Kidney (tissue), 14 donors: ENCODE data around the gene FIGNL2. TPM values are rescaled to one million over a fixed set of nuclear protein-coding genes. Genes with fewer than 3 reads are reported as not detected.
A peak's percentile ranks its signal among the peaks of the same experiment; 100 is the strongest.

ENCODE experiments used
- DNase-seq, 5 donors: peaks; one replicate each; pipeline ENCODE4 v3.0.0-alpha.2; 2013 to 2020
- FAIRE-seq: peaks from 2 replicates; lab custom pipeline; 2012; peaks lifted over from hg19 to GRCh38; lab: Jason Lieb, UNC
- H3K27ac ChIP-seq, 2 donors: one replicate each; pipeline ENCODE4 v1.7.0; 2013; ENCODE audit warnings: low read depth in 2 of 2, low read length in 2 of 2, inconsistent platforms in 1 of 2
- H3K27me3 ChIP-seq: one replicate; pipeline ENCODE4 v1.7.1; 2013; ENCODE audit warnings: low read length, inconsistent platforms; ENCODE audit not compliant: control insufficient read depth, insufficient read depth
- H3K36me3 ChIP-seq, 3 donors: one replicate each; pipeline versions ENCODE4 v1.7.0 to v1.7.1; 2013; ENCODE audit warnings: low read length in 3 of 3, control low read depth in 1 of 3, inconsistent platforms in 1 of 3; ENCODE audit not compliant: insufficient read depth in 3 of 3, control insufficient read depth in 2 of 3
- H3K4me1 ChIP-seq, 3 donors: one replicate each; pipeline versions ENCODE4 v1.7.0 to v1.7.1; 2013; ENCODE audit warnings: low read length in 3 of 3, inconsistent platforms in 1 of 3, low read depth in 1 of 3; ENCODE audit not compliant: control insufficient read depth in 2 of 3, insufficient read depth in 2 of 3
- H3K4me3 ChIP-seq, 3 donors: one replicate each; pipeline versions ENCODE4 v1.7.0 to v1.8.1; 2013; ENCODE audit warnings: low read length in 3 of 3, control low read depth in 1 of 3, inconsistent platforms in 1 of 3
- H3K9ac ChIP-seq, 3 donors: one replicate each; pipeline versions ENCODE4 v1.7.0 to v1.7.1; 2013; ENCODE audit warnings: low read length in 3 of 3, control low read depth in 1 of 3, inconsistent platforms in 1 of 3
- H3K9me3 ChIP-seq, 3 donors: one replicate each; pipeline versions ENCODE4 v1.7.0 to v1.7.1; 2013; ENCODE audit warnings: low read length in 3 of 3, control low read depth in 1 of 3, inconsistent platforms in 1 of 3; ENCODE audit not compliant: control insufficient read depth in 2 of 3, insufficient read depth in 1 of 3
- intact Hi-C: fragments of 100-400 bp; cut with DNase I; formaldehyde crosslinking; loops from one replicate; pipeline ENCODE4 v1.11.1; 2022
- polyA plus RNA-seq: library from polyadenylated mRNA; stranded (reverse); fragments of 350-450 nt; fragmentation: Illumina TruSeq; extraction: RNeasy Lipid Tissue Mini Kit (QIAGEN cat#74804); gene quantifications from one replicate; pipeline ENCODE4 v1.2.3, GENCODE V29; 2014; ENCODE audit warnings: low read depth, low replicate concordance; ENCODE audit not compliant: insufficient read depth
- total RNA-seq: library from RNA; stranded (reverse); fragmentation: NEBNext Ultra II Directional; extraction: Animal tissue kit (Norgen Biotek cat#: 25700); gene quantifications from one replicate; pipeline ENCODE4 v1.2.1, GENCODE V29; 2021
- TF ChIP-seq, protein P1 (sequence below): IDR thresholded peaks from 3 replicates; pipeline ENCODE4 v1.5.1; 2012; ENCODE audit warnings: mild to moderate bottlenecking, moderate library complexity, borderline replicate concordance; ENCODE audit not compliant: insufficient read depth; ENCODE audit errors: extremely low read depth
- donor health status: control.
- donor health status: control.
- donor health status: control.
- donor health status: control.
- donor health status: control.
- donor health status: DM: yes; HTN: yes; CAD: no.
- donor health status: Normal renal cell carcinoma (clear cell type).

FIGNL2 gene
- total and polyA plus RNA-seq, 2 donors from 2014 or later: 3.1 to 6.1 TPM

DNA sequence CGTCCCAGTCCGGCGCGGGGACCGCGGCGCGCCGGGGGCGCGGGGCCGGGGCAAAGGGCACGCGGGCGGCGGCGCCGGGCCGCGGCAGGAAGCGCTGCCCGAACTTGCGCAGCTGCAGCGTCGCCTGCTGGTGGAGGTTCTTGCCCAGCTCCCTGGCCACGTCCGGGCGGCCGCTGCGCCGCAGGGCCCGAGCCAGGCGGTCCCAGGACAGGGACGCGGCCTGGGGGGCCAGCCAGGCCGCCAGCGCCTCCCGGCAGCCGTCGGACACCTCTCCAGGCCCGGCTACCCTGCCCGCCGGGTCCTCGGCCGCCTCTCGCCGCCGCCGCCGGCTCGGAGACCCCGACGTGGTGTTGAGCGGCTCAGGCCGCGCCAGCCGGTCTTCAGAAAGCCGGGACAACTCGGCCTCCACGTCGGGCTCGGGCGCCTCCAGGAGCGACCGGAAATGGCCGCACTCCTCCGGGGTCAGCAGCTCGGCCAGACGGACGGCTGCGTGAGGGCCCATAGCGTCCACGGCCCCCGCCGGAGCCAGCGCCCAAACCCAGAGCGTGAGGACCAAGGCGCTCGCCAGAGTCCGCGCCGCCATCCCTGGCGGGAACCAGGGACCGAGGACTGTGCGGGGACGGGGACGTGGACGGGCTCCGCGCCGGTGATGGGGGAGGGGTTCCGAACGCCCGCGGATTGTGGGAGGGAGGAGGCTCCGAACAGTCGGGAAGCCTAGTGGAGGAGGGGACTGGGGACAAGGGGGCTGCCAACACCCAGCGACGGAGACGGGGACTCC, 34.0 kb downstream of the FIGNL2 start:
- peak overlapping the region in 1 of 3 donors; percentile 65 for H3K9ac ChIP-seq
- no peaks in the 10 kb centered on the region for H3K36me3 ChIP-seq
- FAIRE-seq: no peak
- peak overlapping the region; percentile 63 to 69 for H3K27ac ChIP-seq
- H3K9me3 ChIP-seq: no peaks in the 10 kb centered on the region
- DNase-seq: peak; percentile 82 to 92 (median 85)
- TF ChIP-seq, protein P1, sequence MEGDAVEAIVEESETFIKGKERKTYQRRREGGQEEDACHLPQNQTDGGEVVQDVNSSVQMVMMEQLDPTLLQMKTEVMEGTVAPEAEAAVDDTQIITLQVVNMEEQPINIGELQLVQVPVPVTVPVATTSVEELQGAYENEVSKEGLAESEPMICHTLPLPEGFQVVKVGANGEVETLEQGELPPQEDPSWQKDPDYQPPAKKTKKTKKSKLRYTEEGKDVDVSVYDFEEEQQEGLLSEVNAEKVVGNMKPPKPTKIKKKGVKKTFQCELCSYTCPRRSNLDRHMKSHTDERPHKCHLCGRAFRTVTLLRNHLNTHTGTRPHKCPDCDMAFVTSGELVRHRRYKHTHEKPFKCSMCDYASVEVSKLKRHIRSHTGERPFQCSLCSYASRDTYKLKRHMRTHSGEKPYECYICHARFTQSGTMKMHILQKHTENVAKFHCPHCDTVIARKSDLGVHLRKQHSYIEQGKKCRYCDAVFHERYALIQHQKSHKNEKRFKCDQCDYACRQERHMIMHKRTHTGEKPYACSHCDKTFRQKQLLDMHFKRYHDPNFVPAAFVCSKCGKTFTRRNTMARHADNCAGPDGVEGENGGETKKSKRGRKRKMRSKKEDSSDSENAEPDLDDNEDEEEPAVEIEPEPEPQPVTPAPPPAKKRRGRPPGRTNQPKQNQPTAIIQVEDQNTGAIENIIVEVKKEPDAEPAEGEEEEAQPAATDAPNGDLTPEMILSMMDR: peak; percentile 67
- peaks cover 0 to 2% (median 0%) of the 10 kb centered on the region in 3 donors for H3K4me1 ChIP-seq
- H3K4me3 ChIP-seq: peak overlapping the region; percentile 4 to 50 (median 35)
- intact Hi-C loops: no loop called here
- no peaks in the 10 kb centered on the region for H3K27me3 ChIP-seq

DNA sequence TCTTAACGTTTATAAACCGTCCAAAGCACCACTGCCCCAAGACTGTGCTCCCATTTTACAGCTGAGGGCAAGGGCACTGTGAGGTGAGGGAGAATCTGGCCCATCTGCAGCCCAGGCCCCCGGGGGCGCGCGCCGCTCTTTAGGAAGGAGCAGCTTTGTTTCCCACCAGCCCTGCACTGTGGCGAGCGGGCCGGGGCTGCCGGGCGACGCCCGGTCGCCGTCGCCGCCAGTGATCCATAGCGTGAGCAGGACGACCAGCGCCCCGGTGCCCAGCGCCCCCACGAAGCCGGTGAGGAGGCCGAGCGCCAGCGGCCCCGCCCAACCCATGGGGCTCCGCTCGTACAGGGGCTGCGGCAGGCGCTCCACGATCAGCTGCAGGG, 34.6 kb downstream of the FIGNL2 start:
- intact Hi-C loops: no loop called here

DNA sequence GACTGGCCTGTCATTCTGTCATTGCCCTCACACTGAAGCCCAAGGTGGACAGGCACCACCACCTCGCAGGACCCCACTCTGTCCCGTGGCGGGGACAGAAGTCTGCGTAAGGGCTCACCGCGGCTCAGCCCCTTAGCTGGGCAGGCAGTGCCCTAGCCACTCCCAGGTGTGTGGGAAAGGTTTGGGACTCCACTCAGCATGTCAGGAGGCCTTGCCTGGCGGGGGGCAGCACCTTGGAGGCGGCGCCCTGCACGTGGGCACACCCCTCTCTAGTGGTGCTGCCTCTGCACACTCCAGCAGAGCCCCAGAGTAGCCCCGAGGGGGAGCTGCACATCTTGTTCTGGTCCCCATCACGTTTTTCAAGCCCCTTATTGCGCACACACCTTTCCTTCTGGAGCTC, 35.6 kb downstream of the FIGNL2 start:
- H3K9ac ChIP-seq: no peak overlapping the region
- no peaks in the 10 kb centered on the region for H3K36me3 ChIP-seq
- H3K27me3 ChIP-seq: no peaks in the 10 kb centered on the region
- intact Hi-C loops: no loop called here
- no peaks in the 10 kb centered on the region for H3K9me3 ChIP-seq
- H3K27ac ChIP-seq: no peak overlapping the region
- TF ChIP-seq, protein P1: no peak
- DNase-seq (peak in 1 of 5 donors; percentile 41), FAIRE-seq (no peak)
- peaks cover 0 to 2% (median 0%) of the 10 kb centered on the region in 3 donors for H3K4me1 ChIP-seq
- H3K4me3 ChIP-seq: no peak overlapping the region

More for the DNA sequence above, 34.6 kb downstream of the FIGNL2 start:
- DNase-seq (peak in 2 of 5 donors; percentile 43 to 80), FAIRE-seq (no peak)
- Histone ChIP-seq H3K4me1 (peaks cover 0 to 2% (median 0%) of the 10 kb centered on the region in 3 donors), H3K9ac (peak overlapping the region in 1 of 3 donors; percentile 12), H3K27ac (no peak overlapping the region), H3K9me3 (no peaks in the 10 kb centered on the region), H3K27me3 (no peaks in the 10 kb centered on the region), H3K4me3 (peak overlapping the region in 1 of 3 donors; percentile 43), H3K36me3 (no peaks in the 10 kb centered on the region)
- TF ChIP-seq, protein P1: no peak
